ENCODE measurements around the gene ARHGEF28. TPM values are rescaled to one million over a fixed set of nuclear protein-coding genes. Genes with fewer than 3 reads are reported as not detected.

The ARHGEF28 gene
- total and polyA plus RNA-seq, 2 donors (not counting 1 experiment from before 2014, with no cell fraction given) = not detected

GRCh38 chr5:73863876-73864275, 237.9 kb downstream of the ARHGEF28 start:
- Histone ChIP-seq H3K4me2 (replicated peaks; ENCODE audit: low read depth, low read length, poor library complexity, severe bottlenecking) (no peak overlapping the region), H3K79me2 (ENCODE audit: control insufficient read depth, insufficient read depth, low read length) (no peaks in the 10 kb centered on the region), H3K4me3 (ENCODE audit: control extremely low read depth in 1 of 5, extremely low read depth in 1 of 5, insufficient read depth in 1 of 5, low read depth in 2 of 5, low read length in 4 of 5) (no peak overlapping the region), H3K27me3 (replicated peaks in 1 of 4; ENCODE audit: control extremely low read depth in 1 of 4, control insufficient read depth in 3 of 4, insufficient read depth in 4 of 4, low read length in 3 of 4) (peaks cover 0 to 3% (median 0%) of the 10 kb centered on the region in 4 experiments), H3K27ac (ENCODE audit: low read length in 2 of 2) (no peak overlapping the region), H2AFZ (ENCODE audit: insufficient read depth, low read depth, low read length, poor library complexity, severe bottlenecking) (no peak overlapping the region), H3K4me1 (ENCODE audit: control insufficient read depth in 2 of 2, insufficient read depth in 2 of 2, low read length in 2 of 2) (no peaks in the 10 kb centered on the region), H3K9me3 (ENCODE audit: control extremely low read depth in 1 of 3, control insufficient read depth in 2 of 3, insufficient read depth in 1 of 3, low read length in 2 of 3) (no peaks in the 10 kb centered on the region), H3K36me3 (replicated peaks in 1 of 2; ENCODE audit: control extremely low read depth in 1 of 2, control insufficient read depth in 1 of 2, extremely low read depth in 1 of 2, insufficient read depth in 2 of 2, low read length in 1 of 2) (no peaks in the 10 kb centered on the region), H4K20me1 (ENCODE audit: control insufficient read depth, insufficient read depth, low read length, poor library complexity, severe bottlenecking) (no peaks in the 10 kb centered on the region), H3K9ac (ENCODE audit: low read length) (no peak overlapping the region)
- intact Hi-C loops (cut with micrococcal nuclease) = no loop called here
- Mint-ChIP-seq H3K27me3 (peaks cover 28% of the 10 kb centered on the region), H3K9me3 (ENCODE audit: insufficient read depth) (no peaks in the 10 kb centered on the region), H3K4me3 (no peak overlapping the region), H3K4me1 (no peaks in the 10 kb centered on the region), H3K27ac (no peak overlapping the region)
- TF ChIP-seq EZH2 (IDR thresholded peaks at IDR 0.05; ENCODE audit: borderline replicate concordance, insufficient read depth, low read depth, low read length, poor library complexity, severe bottlenecking) = no peak
- TF ChIP-seq, protein P1, sequence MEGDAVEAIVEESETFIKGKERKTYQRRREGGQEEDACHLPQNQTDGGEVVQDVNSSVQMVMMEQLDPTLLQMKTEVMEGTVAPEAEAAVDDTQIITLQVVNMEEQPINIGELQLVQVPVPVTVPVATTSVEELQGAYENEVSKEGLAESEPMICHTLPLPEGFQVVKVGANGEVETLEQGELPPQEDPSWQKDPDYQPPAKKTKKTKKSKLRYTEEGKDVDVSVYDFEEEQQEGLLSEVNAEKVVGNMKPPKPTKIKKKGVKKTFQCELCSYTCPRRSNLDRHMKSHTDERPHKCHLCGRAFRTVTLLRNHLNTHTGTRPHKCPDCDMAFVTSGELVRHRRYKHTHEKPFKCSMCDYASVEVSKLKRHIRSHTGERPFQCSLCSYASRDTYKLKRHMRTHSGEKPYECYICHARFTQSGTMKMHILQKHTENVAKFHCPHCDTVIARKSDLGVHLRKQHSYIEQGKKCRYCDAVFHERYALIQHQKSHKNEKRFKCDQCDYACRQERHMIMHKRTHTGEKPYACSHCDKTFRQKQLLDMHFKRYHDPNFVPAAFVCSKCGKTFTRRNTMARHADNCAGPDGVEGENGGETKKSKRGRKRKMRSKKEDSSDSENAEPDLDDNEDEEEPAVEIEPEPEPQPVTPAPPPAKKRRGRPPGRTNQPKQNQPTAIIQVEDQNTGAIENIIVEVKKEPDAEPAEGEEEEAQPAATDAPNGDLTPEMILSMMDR (IDR thresholded peaks at IDR 0.05) = no peak
- DNase-seq (no peak), ATAC-seq (ENCODE audit: low read depth) (no peak)
- WGBS (ENCODE audit: insufficient coverage) = 97% methylated on average over 2 of the region's 3 CpGs
- ChIA-PET POLR2A (no interaction called here), CTCF (no interaction called here)

- Histone ChIP-seq H3K4me1 (ENCODE audit: control insufficient read depth in 2 of 2, insufficient read depth in 2 of 2, low read length in 2 of 2) (no peaks in the 10 kb centered on the region), H3K4me2 (replicated peaks; ENCODE audit: low read depth, low read length, poor library complexity, severe bottlenecking) (no peak overlapping the region), H4K20me1 (ENCODE audit: control insufficient read depth, insufficient read depth, low read length, poor library complexity, severe bottlenecking) (no peaks in the 10 kb centered on the region), H2AFZ (ENCODE audit: insufficient read depth, low read depth, low read length, poor library complexity, severe bottlenecking) (no peak overlapping the region), H3K36me3 (replicated peaks in 1 of 2; ENCODE audit: control extremely low read depth in 1 of 2, control insufficient read depth in 1 of 2, extremely low read depth in 1 of 2, insufficient read depth in 2 of 2, low read length in 1 of 2) (no peaks in the 10 kb centered on the region), H3K9me3 (ENCODE audit: control extremely low read depth in 1 of 3, control insufficient read depth in 2 of 3, insufficient read depth in 1 of 3, low read length in 2 of 3) (no peaks in the 10 kb centered on the region), H3K9ac (ENCODE audit: low read length) (no peak overlapping the region), H3K79me2 (ENCODE audit: control insufficient read depth, insufficient read depth, low read length) (no peaks in the 10 kb centered on the region), H3K27me3 (replicated peaks in 1 of 4; ENCODE audit: control extremely low read depth in 1 of 4, control insufficient read depth in 3 of 4, insufficient read depth in 4 of 4, low read length in 3 of 4) (peaks cover 0 to 3% (median 0%) of the 10 kb centered on the region in 4 experiments), H3K4me3 (ENCODE audit: control extremely low read depth in 1 of 5, extremely low read depth in 1 of 5, insufficient read depth in 1 of 5, low read depth in 2 of 5, low read length in 4 of 5) (no peak overlapping the region), H3K27ac (ENCODE audit: low read length in 2 of 2) (no peak overlapping the region)
- intact Hi-C loops (cut with micrococcal nuclease) = no loop called here
- no peaks in the 10 kb centered on the region for H3K4me1 Mint-ChIP-seq
- ATAC-seq (ENCODE audit: low read depth) = no peak
- H3K4me3 Mint-ChIP-seq = no peak overlapping the region
- H3K27ac Mint-ChIP-seq = no peak overlapping the region
- ChIA-PET POLR2A (no interaction called here), CTCF (no interaction called here)
- peaks cover 28% of the 10 kb centered on the region for H3K27me3 Mint-ChIP-seq
- TF ChIP-seq, protein P1 (IDR thresholded peaks at IDR 0.05) = no peak
- TF ChIP-seq EZH2 (IDR thresholded peaks at IDR 0.05; ENCODE audit: borderline replicate concordance, insufficient read depth, low read depth, low read length, poor library complexity, severe bottlenecking) = no peak
- no peaks in the 10 kb centered on the region for H3K9me3 Mint-ChIP-seq (ENCODE audit: insufficient read depth)
- WGBS (ENCODE audit: insufficient coverage) = 100% methylated on average over 1 of the region's 1 CpG
- no peak for DNase-seq
Observed at GRCh38 chr5:73865315-73865714, 239.3 kb downstream of the ARHGEF28 start.

All from B cell (primary cell).